ENCODE measurements around the gene RAD9B. TPM values are rescaled to one million over a fixed set of nuclear protein-coding genes. Genes with fewer than 3 reads are reported as not detected.
A peak's percentile ranks its signal among the peaks of the same experiment; 100 is the strongest.

Gene RAD9B
- total and polyA plus RNA-seq, 2 of the 13 experiments (the other 11 are each of a cell fraction or from before 2014, with no cell fraction given): 0.05 to 0.38 TPM

DNA sequence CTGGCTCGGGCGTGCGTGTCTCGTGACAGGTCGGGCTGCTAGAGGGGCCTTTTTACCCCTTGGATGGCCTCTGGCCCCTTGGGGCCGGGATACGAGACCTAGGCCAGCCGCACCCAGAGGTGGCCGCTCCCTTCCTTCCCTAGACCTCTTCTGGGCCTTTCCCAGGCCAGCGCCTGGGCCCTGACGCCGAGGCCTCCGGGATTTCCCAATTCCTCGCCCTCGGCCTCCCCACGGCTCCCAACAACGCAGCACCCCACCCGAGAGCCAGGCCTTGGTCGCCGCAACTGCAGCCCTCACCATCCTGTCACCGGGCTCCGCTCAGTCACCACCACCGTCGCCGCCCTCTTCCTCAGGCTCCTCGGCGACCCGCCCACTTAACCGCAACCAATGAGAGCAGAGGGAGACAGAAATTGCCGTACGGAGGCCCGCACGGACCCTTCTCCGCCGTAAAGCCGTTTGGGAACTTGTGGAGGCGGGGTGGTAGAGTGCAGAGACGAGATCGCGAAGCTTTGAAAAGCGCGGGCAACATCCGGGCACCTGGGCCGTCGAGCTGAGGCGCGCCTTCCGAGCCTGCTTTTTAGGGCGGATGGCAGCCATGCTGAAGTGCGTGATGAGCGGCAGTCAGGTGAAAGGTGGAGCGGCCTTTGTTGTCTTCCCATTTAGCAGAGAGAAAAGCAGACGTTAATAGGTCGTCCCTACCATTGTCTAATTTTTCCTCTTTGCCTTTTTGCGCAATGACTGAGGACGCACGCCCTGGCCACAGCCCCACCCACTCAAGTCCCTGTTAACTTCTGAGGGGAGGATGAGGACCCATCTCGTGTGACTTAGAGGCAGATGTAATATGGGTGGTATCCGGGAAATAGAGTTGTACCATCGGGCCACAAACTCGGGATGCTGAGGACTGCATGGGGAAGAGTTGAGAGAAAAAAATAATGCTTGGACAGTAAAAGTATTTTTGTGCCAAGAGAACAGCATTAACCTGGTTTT is at the start of gene RAD9B, which contains the start of gene VPS29 (continued):
- TF ChIP-seq HNF1A (IDR thresholded peaks at IDR 0.05; ENCODE audit: low read depth) (no peak), HNF1A (CRISPR knock-in tag; IDR thresholded peaks at IDR 0.05; ENCODE audit: borderline replicate concordance) (peak; percentile 73; the same call in 1 of the 2 replicates), ZNF574 (CRISPR knock-in tag; IDR thresholded peaks at IDR 0.05) (peak; percentile 90), ZNF775 (CRISPR knock-in tag; IDR thresholded peaks at IDR 0.05; ENCODE audit: borderline replicate concordance) (peak; percentile 89; the same call in 1 of the 2 replicates), ETS1 (CRISPR knock-in tag; IDR thresholded peaks at IDR 0.05) (0 out of 2 replicates have a peak, but pooled peaks have one; percentile 83), MXI1 (IDR thresholded peaks at IDR 0.05; ENCODE audit: borderline replicate concordance, low read depth, low read length) (peak; percentile 88; the same call in 2 of the 3 replicates), PITX1 (CRISPR knock-in tag; IDR thresholded peaks at IDR 0.05) (peak; percentile 77), ZNF614 (CRISPR knock-in tag; IDR thresholded peaks at IDR 0.05; ENCODE audit: borderline replicate concordance) (peak; percentile 83; the same call in 1 of the 2 replicates), ZBTB1 (CRISPR knock-in tag; IDR thresholded peaks at IDR 0.05; ENCODE audit: borderline replicate concordance) (no peak), SNAI1 (CRISPR knock-in tag; IDR thresholded peaks at IDR 0.05; ENCODE audit: borderline replicate concordance) (peak; percentile 98), AKAP8 (CRISPR knock-in tag; IDR thresholded peaks at IDR 0.05) (peak; percentile 81; the same call in 1 of the 2 replicates)
- TF ChIP-seq, protein P1, sequence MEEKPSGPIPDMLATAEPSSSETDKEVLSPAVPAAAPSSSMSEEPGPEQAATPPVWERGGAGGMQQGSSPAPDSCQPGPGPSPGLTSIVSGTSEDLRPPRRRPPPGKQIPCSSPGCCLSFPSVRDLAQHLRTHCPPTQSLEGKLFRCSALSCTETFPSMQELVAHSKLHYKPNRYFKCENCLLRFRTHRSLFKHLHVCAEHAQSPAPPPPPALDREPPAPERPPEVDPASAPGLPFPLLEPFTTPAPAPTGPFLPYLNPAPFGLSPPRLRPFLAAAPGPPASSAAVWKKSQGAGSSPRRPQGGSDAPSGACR (CRISPR knock-in tag; IDR thresholded peaks at IDR 0.05): peak; percentile 79
- TF ChIP-seq, protein P2, sequence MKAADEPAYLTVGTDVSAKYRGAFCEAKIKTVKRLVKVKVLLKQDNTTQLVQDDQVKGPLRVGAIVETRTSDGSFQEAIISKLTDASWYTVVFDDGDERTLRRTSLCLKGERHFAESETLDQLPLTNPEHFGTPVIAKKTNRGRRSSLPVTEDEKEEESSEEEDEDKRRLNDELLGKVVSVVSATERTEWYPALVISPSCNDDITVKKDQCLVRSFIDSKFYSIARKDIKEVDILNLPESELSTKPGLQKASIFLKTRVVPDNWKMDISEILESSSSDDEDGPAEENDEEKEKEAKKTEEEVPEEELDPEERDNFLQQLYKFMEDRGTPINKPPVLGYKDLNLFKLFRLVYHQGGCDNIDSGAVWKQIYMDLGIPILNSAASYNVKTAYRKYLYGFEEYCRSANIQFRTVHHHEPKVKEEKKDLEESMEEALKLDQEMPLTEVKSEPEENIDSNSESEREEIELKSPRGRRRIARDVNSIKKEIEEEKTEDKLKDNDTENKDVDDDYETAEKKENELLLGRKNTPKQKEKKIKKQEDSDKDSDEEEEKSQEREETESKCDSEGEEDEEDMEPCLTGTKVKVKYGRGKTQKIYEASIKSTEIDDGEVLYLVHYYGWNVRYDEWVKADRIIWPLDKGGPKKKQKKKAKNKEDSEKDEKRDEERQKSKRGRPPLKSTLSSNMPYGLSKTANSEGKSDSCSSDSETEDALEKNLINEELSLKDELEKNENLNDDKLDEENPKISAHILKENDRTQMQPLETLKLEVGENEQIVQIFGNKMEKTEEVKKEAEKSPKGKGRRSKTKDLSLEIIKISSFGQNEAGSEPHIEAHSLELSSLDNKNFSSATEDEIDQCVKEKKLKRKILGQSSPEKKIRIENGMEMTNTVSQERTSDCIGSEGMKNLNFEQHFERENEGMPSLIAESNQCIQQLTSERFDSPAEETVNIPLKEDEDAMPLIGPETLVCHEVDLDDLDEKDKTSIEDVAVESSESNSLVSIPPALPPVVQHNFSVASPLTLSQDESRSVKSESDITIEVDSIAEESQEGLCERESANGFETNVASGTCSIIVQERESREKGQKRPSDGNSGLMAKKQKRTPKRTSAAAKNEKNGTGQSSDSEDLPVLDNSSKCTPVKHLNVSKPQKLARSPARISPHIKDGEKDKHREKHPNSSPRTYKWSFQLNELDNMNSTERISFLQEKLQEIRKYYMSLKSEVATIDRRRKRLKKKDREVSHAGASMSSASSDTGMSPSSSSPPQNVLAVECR (CRISPR knock-in tag; IDR thresholded peaks at IDR 0.05; ENCODE audit: borderline replicate concordance): peak; percentile 97

Data from HepG2 (cell line).